HepG2 (cell line): Measurements from ENCODE around the gene TTC17. TPM values are rescaled to one million over a fixed set of nuclear protein-coding genes. Genes with fewer than 3 reads are reported as not detected.

Source experiments
- AKNA ChIP-seq: sonication (generic); formaldehyde crosslinking; IDR thresholded peaks from 2 replicates; pipeline ENCODE4 v1.4.0; 2020; ENCODE audit warnings: missing genetic modification reagents, borderline replicate concordance
- ARID3A ChIP-seq: IDR thresholded peaks from 2 replicates; pipeline ENCODE4 v1.6.1; 2012; ENCODE audit warnings: low read depth, low read length, improper control_type of control experiment
- CBX5 ChIP-seq: sonication (generic); formaldehyde crosslinking; IDR thresholded peaks from 2 replicates; pipeline ENCODE4 v1.4.0; 2020; ENCODE audit warnings: missing genetic modification reagents, borderline replicate concordance
- HOXA3 ChIP-seq: sonication (generic); formaldehyde crosslinking; IDR thresholded peaks from 2 replicates; pipeline ENCODE4 v1.5.0; 2020; ENCODE audit warnings: missing genetic modification reagents
- KMT2A ChIP-seq: sonication (generic); formaldehyde crosslinking; IDR thresholded peaks from 2 replicates; pipeline ENCODE4 v1.4.0; 2020; ENCODE audit warnings: missing genetic modification reagents
- MTERF4 ChIP-seq: sonication (generic); formaldehyde crosslinking; IDR thresholded peaks from 2 replicates; pipeline ENCODE4 v1.8.0; 2023; ENCODE audit warnings: mild to moderate bottlenecking, missing genetic modification reagents
- MZF1 ChIP-seq: sonication (generic); formaldehyde crosslinking; IDR thresholded peaks from 2 replicates; pipeline ENCODE4 v1.8.1; 2023; ENCODE audit warnings: mild to moderate bottlenecking, missing genetic modification reagents, borderline replicate concordance
- SNAPC5 ChIP-seq: sonication (generic); formaldehyde crosslinking; IDR thresholded peaks from 2 replicates; pipeline ENCODE4 v1.8.1; 2023; ENCODE audit warnings: mild to moderate bottlenecking, missing genetic modification reagents, borderline replicate concordance
- TEF ChIP-seq: sonication (generic); formaldehyde crosslinking; IDR thresholded peaks from 2 replicates; pipeline ENCODE4 v1.5.0; 2020; ENCODE audit warnings: missing genetic modification reagents
- ZBTB3 ChIP-seq: sonication (generic); formaldehyde crosslinking; IDR thresholded peaks from 2 replicates; pipeline ENCODE4 v1.4.0; 2020; ENCODE audit warnings: low read depth, mild to moderate bottlenecking, moderate library complexity, missing genetic modification reagents, borderline replicate concordance
- ZMAT5 ChIP-seq: sonication (generic); formaldehyde crosslinking; IDR thresholded peaks from 2 replicates; pipeline ENCODE4 v1.5.0; 2020; ENCODE audit warnings: mild to moderate bottlenecking, low read depth, missing genetic modification reagents, borderline replicate concordance
- ZNF317 ChIP-seq: sonication (generic); formaldehyde crosslinking; IDR thresholded peaks from 2 replicates; pipeline ENCODE4 v1.5.0; 2020; ENCODE audit warnings: mild to moderate bottlenecking, missing genetic modification reagents
- ZNF678 ChIP-seq: sonication (generic); formaldehyde crosslinking; IDR thresholded peaks from 2 replicates; pipeline ENCODE4 v1.4.0; 2020; ENCODE audit warnings: mild to moderate bottlenecking, missing genetic modification reagents
- ZNF687 ChIP-seq: sonication (generic); formaldehyde crosslinking; IDR thresholded peaks from 2 replicates; pipeline ENCODE4 v1.5.1; 2020; ENCODE audit warnings: mild to moderate bottlenecking, missing genetic modification reagents, moderate library complexity
- polyA plus RNA-seq, 8 experiments: library from polyadenylated mRNA; depleted of rRNA in 3 of 8; stranded (reverse) in 7 of 8; unstranded in 1 of 8; fragments of >200 nt; fragmentation: Illumina TruSeq in 4 of 8; extraction: Trizol in 4 of 8; gene quantifications; 2 replicates each; pipeline versions ENCODE4 v1.2.1 to v1.2.3, GENCODE V29; 2011 to 2016; ENCODE audit warnings: low read depth in 4 of 8, missing spikeins in 1 of 8, mixed read lengths in 1 of 8; ENCODE audit not compliant: insufficient read depth in 1 of 8
- total RNA-seq, 5 experiments: library from RNA; depleted of rRNA; stranded (reverse); fragments of >200 nt; fragmentation: Illumina TruSeq; extraction: Trizol; gene quantifications; 2 replicates each; pipeline ENCODE4 v1.2.3, GENCODE V29; 2016; ENCODE audit warnings: low read depth in 1 of 5

Gene TTC17
- total and polyA plus RNA-seq, 2 of the 13 experiments (the other 11 are each of a cell fraction or from before 2014, with no cell fraction given), result 55.9 to 99.7 TPM

GRCh38 chr11:43311791-43312607 lies 46.7 kb upstream of the TTC17 start, which contains the start of gene API5 (continued):
- TF ChIP-seq AKNA (CRISPR knock-in tag) (no peak), ZNF317 (CRISPR knock-in tag) (no peak), ZNF678 (CRISPR knock-in tag) (0 out of 2 replicates have a peak, but pooled peaks have one; percentile 83), ZMAT5 (no peak), MTERF4 (no peak), HOXA3 (CRISPR knock-in tag) (peak; percentile 92), ZBTB3 (CRISPR knock-in tag) (no peak), KMT2A (CRISPR knock-in tag) (peak; percentile 96), CBX5 (CRISPR knock-in tag) (peak; percentile 87; the same call in 1 of the 2 replicates), ARID3A (peak; percentile 23), ZNF687 (peak; percentile 81), SNAPC5 (no peak), TEF (peak; percentile 71; the same call in 1 of the 2 replicates), MZF1 (CRISPR knock-in tag) (no peak; the same call in 1 of the 2 replicates)
